Uterus (tissue), 2 donors: ENCODE measurements around the gene KIF18B.

Experiments used
- POLR2A ChIP-seq, 2 donors: fragments of 450-650 bp; IDR thresholded peaks; one replicate each; pipeline ENCODE4 v1.6.1; 2016; ENCODE audit warnings: antibody characterized with exemption in 2 of 2, mild to moderate bottlenecking in 1 of 2, moderate library complexity in 1 of 2
- TF ChIP-seq, protein P1 (sequence below), 4 experiments: fragments of 200-600 bp in 2 of 4; fragments of 450-650 bp in 2 of 4; sonication (generic) in 2 of 4; IDR thresholded peaks; one replicate each; pipeline ENCODE4 v1.5.1; 2016 to 2019; ENCODE audit warnings: antibody characterized with exemption in 4 of 4, mild to moderate bottlenecking in 2 of 4, moderate library complexity in 1 of 4

DNA sequence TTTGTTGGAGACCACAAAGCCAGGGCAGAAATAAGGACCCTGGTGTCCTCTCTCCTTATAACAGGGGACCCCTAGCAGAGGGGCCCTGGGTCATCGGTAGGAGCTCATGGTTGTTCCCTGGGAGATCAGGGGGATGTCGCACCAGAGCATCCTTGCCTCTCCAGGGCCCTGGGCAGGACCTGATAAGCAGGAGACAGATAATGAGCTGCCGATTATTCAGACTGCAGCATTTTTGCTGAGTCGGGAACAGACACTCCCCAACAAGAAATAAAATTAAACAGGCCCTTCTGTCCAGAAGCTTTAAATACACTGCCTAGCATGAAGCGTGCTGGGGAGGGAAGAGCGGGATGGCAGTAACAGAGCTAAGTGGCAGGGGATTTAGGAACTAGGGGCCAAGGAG is 16.9 kb downstream of the KIF18B start:
- TF ChIP-seq, protein P1, sequence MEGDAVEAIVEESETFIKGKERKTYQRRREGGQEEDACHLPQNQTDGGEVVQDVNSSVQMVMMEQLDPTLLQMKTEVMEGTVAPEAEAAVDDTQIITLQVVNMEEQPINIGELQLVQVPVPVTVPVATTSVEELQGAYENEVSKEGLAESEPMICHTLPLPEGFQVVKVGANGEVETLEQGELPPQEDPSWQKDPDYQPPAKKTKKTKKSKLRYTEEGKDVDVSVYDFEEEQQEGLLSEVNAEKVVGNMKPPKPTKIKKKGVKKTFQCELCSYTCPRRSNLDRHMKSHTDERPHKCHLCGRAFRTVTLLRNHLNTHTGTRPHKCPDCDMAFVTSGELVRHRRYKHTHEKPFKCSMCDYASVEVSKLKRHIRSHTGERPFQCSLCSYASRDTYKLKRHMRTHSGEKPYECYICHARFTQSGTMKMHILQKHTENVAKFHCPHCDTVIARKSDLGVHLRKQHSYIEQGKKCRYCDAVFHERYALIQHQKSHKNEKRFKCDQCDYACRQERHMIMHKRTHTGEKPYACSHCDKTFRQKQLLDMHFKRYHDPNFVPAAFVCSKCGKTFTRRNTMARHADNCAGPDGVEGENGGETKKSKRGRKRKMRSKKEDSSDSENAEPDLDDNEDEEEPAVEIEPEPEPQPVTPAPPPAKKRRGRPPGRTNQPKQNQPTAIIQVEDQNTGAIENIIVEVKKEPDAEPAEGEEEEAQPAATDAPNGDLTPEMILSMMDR (IDR thresholded peaks at IDR 0.05): no peak
- no peak for TF ChIP-seq POLR2A (IDR thresholded peaks at IDR 0.05)
